ENCODE results near the gene SCGB3A1.
A peak's percentile ranks its signal among the peaks of the same experiment; 100 is the strongest.

The SCGB3A1 gene

DNA sequence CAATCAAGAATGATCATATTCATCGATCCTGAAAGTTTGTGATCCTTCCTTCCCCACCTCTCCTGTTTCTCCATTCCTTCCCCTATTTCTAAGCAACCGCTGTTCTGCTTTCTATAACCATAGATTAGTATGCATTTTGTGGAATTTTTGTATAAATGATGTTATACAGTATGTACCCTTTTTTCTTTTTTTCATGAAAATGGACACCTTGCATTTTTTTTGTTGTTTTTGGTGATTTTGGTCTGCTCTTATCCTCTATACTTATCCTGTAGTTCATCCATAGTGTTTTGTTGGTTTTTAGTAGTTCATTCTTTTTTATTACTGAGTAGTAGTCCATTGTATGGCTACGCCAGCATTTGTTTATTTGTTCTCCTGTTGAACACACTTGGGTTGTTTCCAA is 46.1 kb downstream of the SCGB3A1 start:
- Histone ChIP-seq H4K20me1 (ENCODE audit: insufficient read depth, low read length, poor library complexity, severe bottlenecking) (peaks cover 10% of the 10 kb centered on the region), H2AFZ (ENCODE audit: low read length) (no peak overlapping the region), H3K4me1 (ENCODE audit: insufficient read depth, low read length, poor library complexity, severe bottlenecking) (no peaks in the 10 kb centered on the region), H3K27me3 (ENCODE audit: insufficient read depth, low read length, poor library complexity, severe bottlenecking) (no peaks in the 10 kb centered on the region), H3F3A (ENCODE audit: low read depth) (no peaks in the 10 kb centered on the region), H3K9me2 (replicated peaks; ENCODE audit: low read depth, low read length) (no peaks in the 10 kb centered on the region), H3K9ac (ENCODE audit: low read depth, low read length, poor library complexity, severe bottlenecking) (no peak overlapping the region), H3K9me3 (ENCODE audit: insufficient read depth, low read depth, low read length) (no peaks in the 10 kb centered on the region), H3K4me3 (ENCODE audit: low read length, poor library complexity, severe bottlenecking) (no peak overlapping the region), H3K36me3 (ENCODE audit: insufficient read depth, low read length) (peaks cover 34% of the 10 kb centered on the region; the same call in 1 of the 2 replicates), H3K4me2 (ENCODE audit: low read depth, low read length, poor library complexity, severe bottlenecking) (no peak overlapping the region), H3K79me2 (ENCODE audit: insufficient read depth, low read length) (peaks cover 33% of the 10 kb centered on the region)
- TF ChIP-seq EZH2phosphoT487 (IDR thresholded peaks at IDR 0.05; ENCODE audit: borderline replicate concordance), result no peak

DNA sequence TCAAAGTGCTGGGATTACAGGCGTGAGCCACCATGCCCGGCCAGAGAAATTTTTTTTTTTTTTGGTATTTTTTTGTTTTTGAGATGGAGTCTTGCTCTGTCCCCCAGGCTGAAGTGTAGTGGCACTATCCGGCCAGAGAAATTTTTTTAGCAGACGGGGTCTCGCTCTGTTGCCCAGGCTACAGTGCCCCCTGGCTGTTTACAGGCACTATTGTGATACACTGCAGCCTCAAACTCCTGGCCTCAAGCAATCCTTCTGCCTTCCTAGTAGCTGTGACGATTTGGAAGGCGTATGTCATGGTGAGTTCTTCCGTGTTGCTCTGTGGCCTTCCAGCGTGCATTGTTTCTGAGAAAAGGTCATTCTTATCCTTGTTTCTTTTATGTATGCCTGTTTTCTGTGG is 49.6 kb downstream of the SCGB3A1 start:
- H3F3A ChIP-seq (ENCODE audit: low read depth), result no peaks in the 10 kb centered on the region
- peaks cover 31% of the 10 kb centered on the region; the same call in 1 of the 2 replicates for H3K36me3 ChIP-seq (ENCODE audit: insufficient read depth, low read length)
- H4K20me1 ChIP-seq (ENCODE audit: insufficient read depth, low read length, poor library complexity, severe bottlenecking), result peaks cover 11% of the 10 kb centered on the region
- H3K4me3 ChIP-seq (ENCODE audit: low read length, poor library complexity, severe bottlenecking), result no peak overlapping the region
- no peaks in the 10 kb centered on the region for H3K9me2 ChIP-seq (replicated peaks; ENCODE audit: low read depth, low read length)
- H2AFZ ChIP-seq (ENCODE audit: low read length), result no peak overlapping the region
- no peaks in the 10 kb centered on the region for H3K27me3 ChIP-seq (ENCODE audit: insufficient read depth, low read length, poor library complexity, severe bottlenecking)
- H3K4me1 ChIP-seq (ENCODE audit: insufficient read depth, low read length, poor library complexity, severe bottlenecking), result no peaks in the 10 kb centered on the region
- H3K9ac ChIP-seq (ENCODE audit: low read depth, low read length, poor library complexity, severe bottlenecking), result no peak overlapping the region
- peaks cover 32% of the 10 kb centered on the region for H3K79me2 ChIP-seq (ENCODE audit: insufficient read depth, low read length)
- no peaks in the 10 kb centered on the region for H3K9me3 ChIP-seq (ENCODE audit: insufficient read depth, low read depth, low read length)
- no peak overlapping the region for H3K4me2 ChIP-seq (ENCODE audit: low read depth, low read length, poor library complexity, severe bottlenecking)
- TF ChIP-seq, protein P1, sequence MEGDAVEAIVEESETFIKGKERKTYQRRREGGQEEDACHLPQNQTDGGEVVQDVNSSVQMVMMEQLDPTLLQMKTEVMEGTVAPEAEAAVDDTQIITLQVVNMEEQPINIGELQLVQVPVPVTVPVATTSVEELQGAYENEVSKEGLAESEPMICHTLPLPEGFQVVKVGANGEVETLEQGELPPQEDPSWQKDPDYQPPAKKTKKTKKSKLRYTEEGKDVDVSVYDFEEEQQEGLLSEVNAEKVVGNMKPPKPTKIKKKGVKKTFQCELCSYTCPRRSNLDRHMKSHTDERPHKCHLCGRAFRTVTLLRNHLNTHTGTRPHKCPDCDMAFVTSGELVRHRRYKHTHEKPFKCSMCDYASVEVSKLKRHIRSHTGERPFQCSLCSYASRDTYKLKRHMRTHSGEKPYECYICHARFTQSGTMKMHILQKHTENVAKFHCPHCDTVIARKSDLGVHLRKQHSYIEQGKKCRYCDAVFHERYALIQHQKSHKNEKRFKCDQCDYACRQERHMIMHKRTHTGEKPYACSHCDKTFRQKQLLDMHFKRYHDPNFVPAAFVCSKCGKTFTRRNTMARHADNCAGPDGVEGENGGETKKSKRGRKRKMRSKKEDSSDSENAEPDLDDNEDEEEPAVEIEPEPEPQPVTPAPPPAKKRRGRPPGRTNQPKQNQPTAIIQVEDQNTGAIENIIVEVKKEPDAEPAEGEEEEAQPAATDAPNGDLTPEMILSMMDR (conservative IDR thresholded peaks at IDR 0.05; ENCODE audit: low read length), result 0 out of 2 replicates have a peak, but pooled peaks have one; percentile 14
- TF ChIP-seq EZH2phosphoT487 (IDR thresholded peaks at IDR 0.05; ENCODE audit: borderline replicate concordance), result no peak

Measured in Loucy (cell line).